Stimulated activated effector memory CD8-positive, alpha-beta T cell treated with anti-CD3 and anti-CD28 coated beads, Interleukin-12 subunit alpha, Interleukin-12 subunit beta, amount 100 ng/mL, for 72 hours (primary cell): ENCODE data around the gene TBC1D32.
"Not testable (repeated sequence)": the region's sequence is repeated elsewhere in the genome, so short reads cannot be mapped to it uniquely, and the experiment has no call there.

ENCODE experiments used
- ATAC-seq: fragments of 150-1000 bp; cut with Tn5 transposase; 2 replicates; pipeline ENCODE4 v1.10.0; 2021
- DNase-seq, 2 donors: peaks; one replicate each; pipeline ENCODE4 v3.0.0; 2021 to 2022; ENCODE audit warnings: low spot score in 2 of 2
- H3K27ac Mint-ChIP-seq: one replicate; pipeline ENCODE4 v1.8.0; 2022; ENCODE audit warnings: mild to moderate bottlenecking, mixed read lengths
- H3K36me3 Mint-ChIP-seq: one replicate; pipeline ENCODE4 v1.8.0; 2022; ENCODE audit warnings: mild to moderate bottlenecking, mixed read lengths
- H3K4me1 Mint-ChIP-seq: one replicate; pipeline ENCODE4 v1.8.0; 2022; ENCODE audit warnings: mixed read lengths
- H3K4me3 Mint-ChIP-seq: one replicate; pipeline ENCODE4 v1.8.0; 2022; ENCODE audit warnings: mild to moderate bottlenecking, mixed read lengths
- H3K9me3 Mint-ChIP-seq: one replicate; pipeline ENCODE4 v1.8.0; 2022; ENCODE audit warnings: mixed read lengths

TBC1D32 gene

DNA sequence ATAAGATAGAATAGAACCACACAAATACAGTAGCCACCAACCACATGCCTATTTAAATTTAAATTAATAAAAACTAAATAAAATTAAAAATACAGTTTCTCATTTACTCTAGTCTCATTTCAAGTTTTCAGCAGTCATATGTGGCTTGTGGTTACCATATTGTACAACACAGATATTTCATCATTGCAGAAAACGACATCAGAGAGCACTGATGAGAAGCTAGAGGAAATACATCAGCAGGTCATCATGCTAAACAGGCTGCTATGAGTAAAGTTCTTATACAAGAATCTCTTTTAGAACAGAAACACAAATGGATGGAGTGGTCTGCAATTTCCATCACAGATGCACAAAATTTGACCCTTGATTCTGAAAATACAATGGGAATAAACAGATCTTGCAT is 36.6 kb downstream of the TBC1D32 start:
- no peak for DNase-seq
- no peaks in the 10 kb centered on the region for H3K9me3 Mint-ChIP-seq
- no peak for ATAC-seq
- H3K27ac Mint-ChIP-seq = no peak overlapping the region
- no peaks in the 10 kb centered on the region for H3K36me3 Mint-ChIP-seq
- no peak overlapping the region for H3K4me3 Mint-ChIP-seq
- no peaks in the 10 kb centered on the region for H3K4me1 Mint-ChIP-seq

DNA sequence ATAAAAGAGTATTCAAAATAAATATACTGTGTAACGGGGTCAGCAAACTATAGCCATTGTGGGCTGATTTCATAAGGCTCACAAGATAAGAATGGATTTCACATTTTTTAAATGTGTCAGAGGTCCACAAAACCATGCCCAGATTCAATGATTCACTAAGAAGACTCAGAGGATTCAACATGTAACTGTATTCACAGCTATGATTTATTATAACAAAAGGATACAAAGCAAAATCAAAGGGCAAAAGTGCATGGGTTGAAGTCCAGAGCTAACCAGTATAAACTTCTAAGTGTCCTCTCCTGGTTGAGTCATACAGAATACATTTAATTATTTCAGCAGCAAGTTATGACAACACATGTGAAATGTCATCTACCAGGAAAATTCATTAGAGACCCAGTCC is 49.2 kb downstream of the TBC1D32 start:
- DNase-seq (no peak), ATAC-seq (no peak)
- H3K27ac Mint-ChIP-seq = no peak overlapping the region
- no peaks in the 10 kb centered on the region for H3K4me1 Mint-ChIP-seq
- H3K36me3 Mint-ChIP-seq = no peaks in the 10 kb centered on the region
- no peak overlapping the region for H3K4me3 Mint-ChIP-seq
- H3K9me3 Mint-ChIP-seq = peaks cover 2% of the 10 kb centered on the region

DNA sequence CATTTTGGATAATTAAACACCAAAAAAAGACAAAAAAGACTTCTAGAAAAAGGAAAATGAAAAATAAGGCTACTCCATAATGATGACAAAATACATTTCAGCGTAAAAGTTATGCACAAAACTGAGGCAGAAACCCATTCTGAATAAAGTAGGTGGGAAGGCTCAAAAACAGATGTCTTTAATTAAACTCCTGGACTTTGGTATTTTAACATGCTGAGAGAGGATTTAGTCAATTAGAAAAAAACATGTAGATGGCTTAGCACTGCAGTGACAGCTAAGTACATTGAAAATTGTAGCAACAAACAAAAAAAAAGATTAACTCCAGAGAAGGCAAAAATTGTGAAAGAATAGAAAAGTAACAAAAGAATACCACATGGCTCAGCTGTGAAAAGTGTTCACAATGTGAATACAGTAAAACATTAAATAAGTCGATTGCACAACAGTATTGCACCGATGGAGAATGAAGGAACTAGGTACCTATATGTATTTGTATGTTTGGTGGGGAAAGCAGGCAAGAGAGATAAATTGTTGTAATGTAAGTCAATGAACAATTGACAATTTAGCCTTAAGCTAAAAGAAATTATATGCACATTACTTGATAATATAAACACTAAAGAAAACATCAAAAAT is 59.5 kb downstream of the TBC1D32 start:
- peaks cover 3% of the 10 kb centered on the region for H3K9me3 Mint-ChIP-seq
- no peak overlapping the region for H3K27ac Mint-ChIP-seq
- peaks cover 6% of the 10 kb centered on the region for H3K36me3 Mint-ChIP-seq
- no peaks in the 10 kb centered on the region for H3K4me1 Mint-ChIP-seq
- no peak overlapping the region for H3K4me3 Mint-ChIP-seq
- no peak for DNase-seq
- ATAC-seq = no peak

DNA sequence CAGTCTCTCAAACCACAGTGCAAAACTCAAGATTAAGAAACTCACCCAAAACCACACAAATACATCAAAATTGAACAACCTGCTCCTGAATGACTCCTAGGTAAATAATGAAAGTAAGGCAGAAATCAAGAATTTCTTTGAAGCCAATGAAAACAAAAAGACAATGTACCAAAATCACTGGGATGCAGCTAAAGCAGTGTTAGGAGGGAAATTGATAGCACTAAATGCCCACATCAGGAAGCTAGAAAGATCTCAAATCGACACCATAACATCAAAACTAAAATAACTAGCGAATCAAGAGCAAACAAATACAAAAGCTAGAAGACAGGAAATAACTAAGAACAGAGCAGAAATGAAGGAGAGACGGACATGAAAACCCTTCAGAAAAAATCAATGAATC is 70.5 kb downstream of the TBC1D32 start:
- H3K9me3 Mint-ChIP-seq = peaks cover 20% of the 10 kb centered on the region

DNA sequence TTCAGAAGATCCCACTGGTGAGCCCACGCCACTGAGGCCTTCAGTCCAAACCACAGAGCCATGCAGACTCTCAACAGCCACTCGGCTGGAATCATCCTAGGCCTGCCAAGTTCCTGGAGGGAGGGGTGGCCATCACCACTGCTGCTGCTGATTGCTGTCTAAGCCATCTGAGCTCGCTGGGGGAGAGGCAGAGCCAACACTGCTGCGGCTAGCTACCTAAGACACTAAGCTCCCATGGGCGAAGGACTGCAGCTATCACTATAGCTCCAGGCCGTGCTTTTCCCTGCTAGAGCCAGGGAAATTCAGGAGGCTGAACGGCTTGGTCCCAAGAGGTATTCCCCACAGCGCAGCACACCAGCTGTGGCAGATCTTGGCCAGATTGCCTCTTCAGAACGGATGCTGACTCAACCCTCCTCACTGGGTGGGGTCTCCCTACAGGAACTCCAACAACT is 73.6 kb downstream of the TBC1D32 start:
- H3K9me3 Mint-ChIP-seq = peaks cover 11% of the 10 kb centered on the region
- no peak overlapping the region for H3K4me3 Mint-ChIP-seq
- ATAC-seq = no peak
- no peaks in the 10 kb centered on the region for H3K36me3 Mint-ChIP-seq
- H3K4me1 Mint-ChIP-seq = no peaks in the 10 kb centered on the region
- DNase-seq = no peak
- no peak overlapping the region for H3K27ac Mint-ChIP-seq

More for the DNA sequence above, 70.5 kb downstream of the TBC1D32 start:
- no peak for ATAC-seq
- DNase-seq = no peak
- H3K4me3 Mint-ChIP-seq = no peak overlapping the region
- no peaks in the 10 kb centered on the region for H3K4me1 Mint-ChIP-seq
- H3K36me3 Mint-ChIP-seq = no peaks in the 10 kb centered on the region
- H3K27ac Mint-ChIP-seq = no peak overlapping the region

DNA sequence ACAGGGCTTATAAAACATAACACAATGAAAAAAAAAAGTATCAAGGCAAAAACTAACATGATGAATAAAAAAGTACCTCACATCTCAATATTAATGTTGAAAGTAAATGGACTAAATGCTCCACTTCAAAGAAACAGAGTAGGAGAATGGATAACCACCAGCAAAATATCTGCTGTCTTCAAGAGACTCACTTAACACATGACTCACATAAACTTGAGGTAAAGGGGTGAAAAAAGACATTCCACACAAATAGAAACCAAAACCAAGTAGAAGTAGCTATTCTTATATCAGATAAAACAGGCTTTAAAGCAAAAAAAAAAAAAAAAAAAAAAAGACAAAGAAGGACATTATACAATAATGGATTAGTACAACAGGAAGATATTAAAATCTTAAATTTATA is 86.9 kb downstream of the TBC1D32 start:
- H3K4me3 Mint-ChIP-seq = no peak overlapping the region
- DNase-seq (no peak), ATAC-seq (peak; percentile 66)
- no peak overlapping the region for H3K27ac Mint-ChIP-seq
- peaks cover 19% of the 10 kb centered on the region for H3K9me3 Mint-ChIP-seq
- H3K4me1 Mint-ChIP-seq = no peaks in the 10 kb centered on the region
- peaks cover 4% of the 10 kb centered on the region for H3K36me3 Mint-ChIP-seq

DNA sequence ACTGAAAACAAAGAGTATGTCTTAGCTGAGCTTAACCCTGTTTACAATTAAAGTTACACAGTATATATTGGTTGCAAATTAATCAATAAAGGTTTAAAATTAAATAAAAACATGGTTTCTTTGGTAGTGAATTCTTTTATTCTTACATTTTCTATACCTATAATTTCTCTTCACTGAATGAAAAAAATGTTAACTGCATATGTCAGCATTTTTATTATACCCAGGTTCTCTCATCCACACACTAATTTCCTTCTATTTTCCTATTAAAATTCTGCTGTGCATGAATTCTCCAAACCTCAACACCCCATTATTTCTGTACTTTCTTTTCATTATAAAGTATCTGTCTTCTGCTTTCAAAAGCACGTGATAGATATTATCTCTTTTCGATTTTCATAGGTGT is 91.9 kb downstream of the TBC1D32 start:
- Mint-ChIP-seq H3K36me3 (peaks cover 7% of the 10 kb centered on the region), H3K4me3 (no peak overlapping the region), H3K9me3 (peaks cover 6% of the 10 kb centered on the region), H3K4me1 (no peaks in the 10 kb centered on the region), H3K27ac (no peak overlapping the region)
- no peak for DNase-seq
- no peak for ATAC-seq

DNA sequence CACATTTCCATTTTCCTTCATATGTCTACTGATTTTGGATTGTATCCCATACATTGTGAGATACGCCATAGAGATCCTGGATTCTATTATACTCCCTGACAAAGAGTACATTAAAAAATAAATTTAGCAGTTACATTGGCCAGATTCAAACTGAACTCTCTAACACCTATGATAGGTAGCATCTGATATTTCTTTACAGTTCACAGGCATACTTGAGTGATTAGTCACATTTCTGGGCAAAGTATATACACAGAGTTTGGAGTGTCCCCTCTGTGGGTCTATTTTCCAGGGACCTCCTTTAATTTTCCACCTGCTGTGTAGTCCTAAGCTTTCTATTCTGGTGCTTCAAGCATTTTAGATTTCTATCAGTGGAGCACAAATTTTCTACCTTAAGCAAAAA is 96.4 kb downstream of the TBC1D32 start:
- H3K9me3 Mint-ChIP-seq = peaks cover 6% of the 10 kb centered on the region
- ATAC-seq (no peak), DNase-seq (no peak)
- H3K4me1 Mint-ChIP-seq = no peaks in the 10 kb centered on the region
- no peak overlapping the region for H3K27ac Mint-ChIP-seq
- peaks cover 13% of the 10 kb centered on the region for H3K36me3 Mint-ChIP-seq
- no peak overlapping the region for H3K4me3 Mint-ChIP-seq

DNA sequence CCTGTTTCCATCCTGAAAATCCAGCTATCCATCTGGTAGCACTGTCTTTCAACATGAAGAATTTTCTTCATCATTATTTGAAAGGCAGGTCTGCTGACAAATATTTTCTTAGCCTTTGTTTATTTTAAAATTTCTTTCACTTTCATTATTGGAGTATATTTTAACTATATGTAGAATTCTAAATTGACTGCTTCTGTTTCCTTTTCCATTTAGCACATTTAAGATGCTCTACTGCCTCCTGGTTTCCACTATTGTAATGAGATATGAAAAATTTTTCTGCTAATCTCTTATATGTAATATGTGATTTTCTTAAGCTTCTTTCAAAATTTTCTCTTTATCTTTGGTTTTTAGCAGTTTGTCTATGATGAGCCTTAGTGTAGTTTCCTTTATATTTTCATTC is 97.3 kb downstream of the TBC1D32 start:
- Mint-ChIP-seq H3K4me3 (no peak overlapping the region), H3K36me3 (peaks cover 13% of the 10 kb centered on the region), H3K9me3 (peaks cover 6% of the 10 kb centered on the region), H3K4me1 (no peaks in the 10 kb centered on the region), H3K27ac (no peak overlapping the region)
- ATAC-seq (no peak), DNase-seq (no peak)

DNA sequence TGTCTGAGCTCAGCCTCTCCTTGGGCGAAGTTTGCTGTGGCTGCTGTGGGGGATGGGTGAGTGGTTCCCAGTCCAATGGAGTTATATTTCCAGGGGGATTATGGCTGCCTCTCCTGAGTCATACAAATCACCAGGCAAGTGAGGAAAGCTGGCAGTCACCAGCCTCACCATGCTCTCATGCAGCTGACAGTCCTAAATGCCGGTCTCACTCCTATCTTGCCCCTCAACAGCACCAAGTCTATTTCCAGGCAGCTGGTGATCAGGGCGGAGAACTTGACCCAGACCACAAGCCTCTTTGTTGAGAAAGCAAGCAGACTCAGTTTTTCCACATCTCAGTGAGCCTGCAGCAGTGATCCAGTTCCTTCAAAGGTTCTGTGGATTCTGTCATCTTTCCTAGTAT is 98.9 kb downstream of the TBC1D32 start:
- no peak overlapping the region for H3K27ac Mint-ChIP-seq
- H3K9me3 Mint-ChIP-seq = peaks cover 6% of the 10 kb centered on the region
- no peaks in the 10 kb centered on the region for H3K4me1 Mint-ChIP-seq
- ATAC-seq (no peak), DNase-seq (no peak)
- H3K4me3 Mint-ChIP-seq = no peak overlapping the region
- peaks cover 13% of the 10 kb centered on the region for H3K36me3 Mint-ChIP-seq

DNA sequence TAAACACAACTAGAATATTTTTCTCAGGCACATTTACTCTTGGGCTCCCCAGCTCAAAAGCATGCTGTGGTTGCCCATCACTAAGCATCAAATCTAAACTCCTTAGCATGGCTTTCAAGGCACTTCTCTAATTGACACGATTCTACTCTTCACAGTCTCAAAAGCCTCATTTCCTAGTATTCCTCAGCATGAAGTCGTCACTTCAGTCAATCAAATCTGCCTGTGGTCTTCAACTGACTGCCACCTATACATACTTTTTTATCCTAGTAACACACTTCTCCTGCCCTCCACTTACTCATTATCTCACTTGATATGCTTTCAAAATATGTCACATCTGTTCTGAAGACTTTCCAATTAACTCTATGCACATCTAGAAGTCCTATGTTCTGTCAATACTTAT is 110.3 kb downstream of the TBC1D32 start:
- Mint-ChIP-seq H3K27ac (no peak overlapping the region), H3K4me3 (no peak overlapping the region), H3K9me3 (peaks cover 2% of the 10 kb centered on the region), H3K4me1 (peaks cover 6% of the 10 kb centered on the region), H3K36me3 (no peaks in the 10 kb centered on the region)
- ATAC-seq = peak; percentile 95
- DNase-seq = no peak

DNA sequence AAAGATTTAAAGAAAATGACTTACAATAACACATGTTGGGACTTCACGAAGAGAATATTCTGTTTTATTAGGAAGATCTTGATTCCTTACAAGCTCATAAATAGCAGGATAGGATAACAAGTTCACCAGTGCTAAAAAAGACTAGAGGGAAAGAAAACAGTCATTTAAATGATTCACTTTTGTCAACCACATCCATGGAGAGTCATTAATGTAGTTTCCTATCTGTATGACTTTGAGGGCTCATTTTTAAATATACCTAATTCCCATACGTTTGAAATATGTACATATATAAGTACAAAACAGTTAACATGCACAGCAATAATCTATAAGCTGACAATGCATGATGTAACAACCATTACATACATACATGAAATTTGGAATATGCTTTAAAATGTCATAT is 111.1 kb downstream of the TBC1D32 start:
- Mint-ChIP-seq H3K4me3 (no peak overlapping the region), H3K4me1 (peaks cover 6% of the 10 kb centered on the region), H3K9me3 (peaks cover 4% of the 10 kb centered on the region), H3K36me3 (no peaks in the 10 kb centered on the region), H3K27ac (no peak overlapping the region)
- ATAC-seq (peak; percentile 65), DNase-seq (no peak)

DNA sequence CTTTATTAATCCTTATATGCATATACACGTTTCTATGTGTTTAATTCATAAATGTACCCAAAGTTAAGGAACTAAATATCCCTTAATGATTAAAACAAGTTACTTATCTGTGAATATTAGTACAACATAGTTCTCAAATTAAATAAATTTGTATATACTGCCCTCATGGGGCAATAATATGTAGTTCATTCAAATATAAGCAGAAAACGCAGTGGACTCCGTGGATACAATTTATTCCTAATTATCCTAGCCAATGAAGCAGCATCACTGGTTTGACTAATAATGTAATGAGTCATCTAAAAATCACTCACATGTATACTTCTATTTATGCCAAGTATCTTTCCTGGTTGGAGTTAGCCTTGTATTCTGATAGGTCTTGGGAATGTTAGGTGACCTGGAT is 111.6 kb downstream of the TBC1D32 start:
- no peak for DNase-seq
- peaks cover 4% of the 10 kb centered on the region for H3K9me3 Mint-ChIP-seq
- no peak for ATAC-seq
- peaks cover 6% of the 10 kb centered on the region for H3K4me1 Mint-ChIP-seq
- H3K27ac Mint-ChIP-seq = no peak overlapping the region
- H3K4me3 Mint-ChIP-seq = no peak overlapping the region
- H3K36me3 Mint-ChIP-seq = no peaks in the 10 kb centered on the region

DNA sequence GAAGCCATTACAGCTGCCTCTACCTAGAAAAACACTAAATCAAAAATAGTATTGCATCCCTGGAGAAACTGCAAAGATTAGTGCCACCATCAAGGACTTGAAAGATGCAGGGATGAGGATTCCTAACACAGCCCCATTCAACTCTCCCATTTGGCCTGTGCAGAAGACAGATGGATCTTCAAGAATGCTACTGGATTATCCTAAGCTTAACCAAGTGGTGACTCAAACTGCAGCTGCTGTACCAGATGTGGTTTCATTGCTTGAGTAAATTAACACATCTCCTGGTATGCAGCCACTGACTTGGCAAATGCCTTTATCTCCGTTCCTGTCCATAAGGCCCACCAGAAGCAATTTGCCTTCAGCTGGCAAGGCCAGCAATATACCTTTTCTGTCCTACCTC is 117.4 kb downstream of the TBC1D32 start:
- no peak for DNase-seq
- Mint-ChIP-seq H3K9me3 (peaks cover 12% of the 10 kb centered on the region), H3K4me3 (no peak overlapping the region), H3K36me3 (peaks cover 11% of the 10 kb centered on the region), H3K27ac (no peak overlapping the region), H3K4me1 (no peaks in the 10 kb centered on the region)
- no peak for ATAC-seq

DNA sequence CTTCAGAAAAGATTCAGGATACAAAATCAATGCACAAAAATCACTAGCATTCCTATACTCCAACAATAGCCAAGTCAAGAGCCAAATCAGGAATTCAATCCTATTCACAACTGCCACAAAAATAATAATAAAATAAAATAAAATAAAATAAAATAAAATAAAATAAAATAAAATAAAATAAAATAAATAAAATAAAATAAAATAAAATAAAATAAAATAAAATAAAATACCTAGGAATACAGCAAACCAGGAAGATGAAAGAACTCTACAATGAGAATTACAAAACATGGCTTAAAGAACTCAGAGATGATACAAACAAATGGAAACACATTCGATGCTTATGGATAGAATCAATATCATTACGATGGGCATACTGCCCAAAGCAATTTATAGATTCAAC is 120.9 kb downstream of the TBC1D32 start:
- ATAC-seq, H3K27ac Mint-ChIP-seq, H3K9me3 Mint-ChIP-seq, H3K4me3 Mint-ChIP-seq, H3K4me1 Mint-ChIP-seq, DNase-seq: not testable (repeated sequence)
- peaks cover 11% of the 10 kb centered on the region for H3K36me3 Mint-ChIP-seq

DNA sequence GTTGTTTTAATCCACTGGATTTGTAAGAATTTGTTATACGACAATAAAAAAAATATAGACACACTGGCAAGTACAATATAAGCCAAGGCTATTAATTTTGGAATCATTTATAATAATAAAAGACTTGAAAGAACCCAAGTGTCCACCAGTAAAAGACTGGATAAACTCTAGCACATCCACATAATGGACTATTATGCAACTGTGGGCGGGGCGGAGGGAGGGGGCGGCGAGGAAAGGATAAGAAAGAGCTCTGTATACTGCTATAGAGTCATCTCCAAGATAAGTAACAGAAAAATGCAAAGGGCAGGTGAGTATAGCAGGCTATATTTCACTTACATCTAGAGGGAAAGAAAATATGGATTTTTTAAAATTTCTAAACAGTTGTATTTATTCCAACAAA is 123.3 kb downstream of the TBC1D32 start:
- Mint-ChIP-seq H3K27ac (no peak overlapping the region), H3K36me3 (peaks cover 5% of the 10 kb centered on the region), H3K4me3 (no peak overlapping the region), H3K9me3 (peaks cover 8% of the 10 kb centered on the region), H3K4me1 (no peaks in the 10 kb centered on the region)
- no peak for DNase-seq
- ATAC-seq = no peak

DNA sequence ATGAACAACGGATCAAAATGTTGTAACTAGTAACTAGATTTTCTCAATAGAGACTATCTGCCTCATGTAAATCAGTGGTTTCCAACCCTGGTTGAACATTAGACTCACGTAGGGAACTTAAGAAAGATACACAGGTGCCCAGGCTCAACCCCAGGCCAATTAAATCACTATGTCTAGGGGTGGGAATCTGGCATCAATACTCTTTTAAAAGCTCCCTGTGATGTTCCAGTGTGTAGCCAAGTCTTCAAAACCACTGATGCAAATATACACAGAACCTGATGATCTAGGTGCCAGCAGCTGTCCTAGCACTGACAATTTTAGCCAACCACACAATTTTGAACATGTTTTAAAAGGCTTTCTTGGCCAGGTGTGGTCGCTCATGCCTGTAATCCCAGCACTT is 128.7 kb downstream of the TBC1D32 start:
- Mint-ChIP-seq H3K4me1 (no peaks in the 10 kb centered on the region), H3K9me3 (peaks cover 3% of the 10 kb centered on the region), H3K36me3 (no peaks in the 10 kb centered on the region), H3K27ac (no peak overlapping the region), H3K4me3 (no peak overlapping the region)
- ATAC-seq (no peak), DNase-seq (no peak)
